CD14-positive monocyte (primary cell): ENCODE measurements around the gene NT5E. TPM values are rescaled to one million over a fixed set of nuclear protein-coding genes. Genes with fewer than 3 reads are reported as not detected.

Experiments
- DNase-seq, 3 donors: peaks; one replicate each; pipeline ENCODE4 v3.0.0-alpha.2; 2011 to 2022
- H2AFZ ChIP-seq: 2 replicates; pipeline ENCODE4 v1.6.0; 2012; ENCODE audit warnings: mild to moderate bottlenecking, low read depth, low read length, inconsistent platforms; ENCODE audit not compliant: insufficient read depth, poor library complexity, severe bottlenecking
- H3K27ac ChIP-seq, 2 donors: 1 replicate in 1 of 2; 2 replicates in 1 of 2; pipeline ENCODE4 v1.5.1; 2012 to 2013; ENCODE audit warnings: low read length in 2 of 2, control low read depth in 1 of 2, inconsistent platforms in 1 of 2, low read depth in 1 of 2, mild to moderate bottlenecking in 1 of 2
- H3K27me3 ChIP-seq, 2 donors: one replicate each; pipeline versions ENCODE4 v1.6.0 to v1.6.1; 2011 to 2013; ENCODE audit warnings: low read length in 2 of 2; ENCODE audit not compliant: control insufficient read depth in 2 of 2, insufficient read depth in 2 of 2
- H3K36me3 ChIP-seq, 2 donors: replicated peaks in 1 of 2; 1 replicate in 1 of 2; 2 replicates in 1 of 2; pipeline versions ENCODE4 v1.5.1 to v1.6.1; 2012 to 2013; ENCODE audit warnings: low read length in 2 of 2, control low read depth in 1 of 2, inconsistent platforms in 1 of 2, mild to moderate bottlenecking in 1 of 2; ENCODE audit not compliant: insufficient read depth in 2 of 2, control insufficient read depth in 1 of 2
- H3K4me1 ChIP-seq, 2 donors: 1 replicate in 1 of 2; 2 replicates in 1 of 2; pipeline versions ENCODE4 v1.5.1 to v1.6.1; 2012 to 2013; ENCODE audit warnings: low read length in 2 of 2, control low read depth in 1 of 2, inconsistent platforms in 1 of 2, mild to moderate bottlenecking in 1 of 2, moderate library complexity in 1 of 2; ENCODE audit not compliant: insufficient read depth in 2 of 2, control insufficient read depth in 1 of 2
- H3K4me2 ChIP-seq: replicated peaks from 2 replicates; pipeline ENCODE3; 2012; ENCODE audit warnings: low read length, moderate library complexity, mild to moderate bottlenecking; ENCODE audit not compliant: poor library complexity, severe bottlenecking; ENCODE audit errors: extremely low read depth
- H3K4me3 ChIP-seq, 3 experiments: fragments of 200-600 bp in 1 of 3; sonication (generic) in 1 of 3; replicated peaks in 1 of 3; 1 replicate in 2 of 3; 2 replicates in 1 of 3; pipeline ENCODE4 v1.5.1; 2011 to 2013; ENCODE audit warnings: low read length in 3 of 3, mild to moderate bottlenecking in 3 of 3, control low read depth in 2 of 3, low read depth in 2 of 3, inconsistent platforms in 1 of 3, moderate library complexity in 1 of 3
- H3K79me2 ChIP-seq: 2 replicates; pipeline ENCODE4 v1.6.0; 2012; ENCODE audit warnings: mild to moderate bottlenecking, control low read depth, inconsistent platforms, low read length, moderate library complexity; ENCODE audit not compliant: insufficient read depth
- H3K9ac ChIP-seq: 2 replicates; pipeline ENCODE4 v1.6.0; 2017; ENCODE audit warnings: low read length, mild to moderate bottlenecking; ENCODE audit not compliant: insufficient read depth, poor library complexity, severe bottlenecking
- H3K9me3 ChIP-seq, 2 donors: replicated peaks in 1 of 2; 1 replicate in 1 of 2; 2 replicates in 1 of 2; pipeline versions ENCODE4 v1.5.1 to v1.6.1; 2012 to 2013; ENCODE audit warnings: low read length in 2 of 2, control low read depth in 1 of 2; ENCODE audit not compliant: control insufficient read depth in 1 of 2, insufficient read depth in 1 of 2
- H4K20me1 ChIP-seq: 2 replicates; pipeline ENCODE4 v1.6.0; 2012; ENCODE audit warnings: mild to moderate bottlenecking, low read length, control low read depth, moderate library complexity; ENCODE audit not compliant: insufficient read depth
- H3K27ac Mint-ChIP-seq, 7 donors: one replicate each; pipeline ENCODE4 v1.8.0; 2020; ENCODE audit warnings: mild to moderate bottlenecking in 7 of 7, mixed read lengths in 7 of 7, moderate library complexity in 6 of 7, inconsistent platforms in 2 of 7
- H3K27me3 Mint-ChIP-seq, 3 donors: one replicate each; pipeline ENCODE4 v1.8.0; 2021 to 2022; ENCODE audit warnings: low read depth in 3 of 3, mild to moderate bottlenecking in 3 of 3, mixed read lengths in 3 of 3, moderate library complexity in 3 of 3, inconsistent platforms in 1 of 3
- H3K36me3 Mint-ChIP-seq, 2 donors: one replicate each; pipeline ENCODE4 v1.8.0; 2020; ENCODE audit warnings: mixed read lengths in 2 of 2, inconsistent platforms in 1 of 2, mild to moderate bottlenecking in 1 of 2
- H3K4me1 Mint-ChIP-seq: one replicate; pipeline ENCODE4 v1.8.0; 2020; ENCODE audit warnings: mild to moderate bottlenecking, mixed read lengths
- H3K4me3 Mint-ChIP-seq, 2 donors: one replicate each; pipeline ENCODE4 v1.8.0; 2020; ENCODE audit warnings: mild to moderate bottlenecking in 2 of 2, mixed read lengths in 2 of 2, moderate library complexity in 1 of 2
- H3K9me3 Mint-ChIP-seq, 7 donors: one replicate each; pipeline ENCODE4 v1.8.0; 2020 to 2022; ENCODE audit warnings: mixed read lengths in 7 of 7, mild to moderate bottlenecking in 6 of 7, moderate library complexity in 6 of 7, inconsistent platforms in 2 of 7
- CTCF ChIP-seq: fragments of 200-600 bp; IDR thresholded peaks from one replicate; pipeline ENCODE4 v1.8.0; 2022; ENCODE audit warnings: antibody characterized with exemption, mild to moderate bottlenecking
- WGBS: methylation state at CpG from one replicate; pipeline ENCODE4 v1.1.5; 2013; ENCODE audit warnings: missing lambda C conversion rate; ENCODE audit not compliant: insufficient coverage; 5-methylcytosine and 5-hydroxymethylcytosine counted together
- intact Hi-C, 2 donors: fragments of 100-400 bp; cut with micrococcal nuclease; formaldehyde crosslinking; loops; one replicate each; pipeline versions ENCODE4 v1.15.0 to v1.15.1; 2023
- polyA plus RNA-seq, 3 donors: library from polyadenylated mRNA; depleted of rRNA in 1 of 3; unstranded in 2 of 3; stranded (reverse) in 1 of 3; fragments of 300-500 nt in 2 of 3; fragments of >200 nt in 1 of 3; fragmentation: Illumina TruSeq in 2 of 3; gene quantifications; 1 replicate in 2 of 3; 2 replicates in 1 of 3; pipeline ENCODE4 v1.2.3, GENCODE V29; 2012 to 2021

The NT5E gene
- polyA plus RNA-seq, 3 donors = 0.14 to 0.18 TPM; not detected in 1

GRCh38 chr6:85432554-85432953 is 17.3 kb upstream of the NT5E start:
- no peak overlapping the region for H3K4me3 Mint-ChIP-seq
- Histone ChIP-seq H3K9me3 (peaks cover 0 to 4% of the 10 kb centered on the region in 2 donors), H3K27me3 (no peaks in the 10 kb centered on the region), H4K20me1 (no peaks in the 10 kb centered on the region), H3K79me2 (no peaks in the 10 kb centered on the region), H3K4me2 (no peak overlapping the region), H3K4me1 (no peaks in the 10 kb centered on the region), H3K9ac (no peak overlapping the region), H3K36me3 (no peaks in the 10 kb centered on the region), H3K27ac (no peak overlapping the region), H3K4me3 (no peak overlapping the region), H2AFZ (no peak overlapping the region)
- no peak for TF ChIP-seq CTCF
- H3K9me3 Mint-ChIP-seq = peaks cover 1 to 10% (median 5%) of the 10 kb centered on the region in 7 donors
- DNase-seq = no peak
- H3K27me3 Mint-ChIP-seq = peaks cover 0 to 4% (median 0%) of the 10 kb centered on the region in 3 donors
- intact Hi-C loops = no loop called here
- H3K4me1 Mint-ChIP-seq = no peaks in the 10 kb centered on the region
- no peaks in the 10 kb centered on the region for H3K36me3 Mint-ChIP-seq
- WGBS = no CpG with 5 or more reads among the region's 1 CpG
- H3K27ac Mint-ChIP-seq = no peak overlapping the region

GRCh38 chr6:85435851-85436250 is 14.0 kb upstream of the NT5E start:
- TF ChIP-seq CTCF = no peak
- H3K27ac ChIP-seq = no peak overlapping the region
- H3K79me2 ChIP-seq = no peaks in the 10 kb centered on the region
- H3K9me3 ChIP-seq = no peaks in the 10 kb centered on the region
- Mint-ChIP-seq H3K27me3 (peaks cover 0 to 2% (median 2%) of the 10 kb centered on the region in 3 donors), H3K36me3 (no peaks in the 10 kb centered on the region), H3K27ac (no peak overlapping the region), H3K4me3 (no peak overlapping the region), H3K4me1 (no peaks in the 10 kb centered on the region), H3K9me3 (peaks cover 2 to 14% (median 10%) of the 10 kb centered on the region in 7 donors)
- no peaks in the 10 kb centered on the region for H3K4me1 ChIP-seq
- H4K20me1 ChIP-seq = no peaks in the 10 kb centered on the region
- no peaks in the 10 kb centered on the region for H3K36me3 ChIP-seq
- H3K4me2 ChIP-seq = no peak overlapping the region
- DNase-seq = no peak
- intact Hi-C loops = no loop called here
- H3K9ac ChIP-seq = no peak overlapping the region
- 80% methylated on average over 1 of the region's 1 CpG for WGBS
- H2AFZ ChIP-seq = no peak overlapping the region
- H3K27me3 ChIP-seq = no peaks in the 10 kb centered on the region
- H3K4me3 ChIP-seq = no peak overlapping the region
